HG03280 (cell line): ENCODE data around the gene PBXIP1.
"Not testable (repeated sequence)": the region's sequence is repeated elsewhere in the genome, so short reads cannot be mapped to it uniquely, and the experiment has no call there.

Experiments
- ATAC-seq: cut with Tn5 transposase; IDR thresholded peaks from one replicate; pipeline ENCODE4 v1.9.1; 2021; ENCODE audit warnings: mild to moderate bottlenecking, moderate library complexity; ENCODE audit not compliant: unreplicated experiment

The PBXIP1 gene

DNA sequence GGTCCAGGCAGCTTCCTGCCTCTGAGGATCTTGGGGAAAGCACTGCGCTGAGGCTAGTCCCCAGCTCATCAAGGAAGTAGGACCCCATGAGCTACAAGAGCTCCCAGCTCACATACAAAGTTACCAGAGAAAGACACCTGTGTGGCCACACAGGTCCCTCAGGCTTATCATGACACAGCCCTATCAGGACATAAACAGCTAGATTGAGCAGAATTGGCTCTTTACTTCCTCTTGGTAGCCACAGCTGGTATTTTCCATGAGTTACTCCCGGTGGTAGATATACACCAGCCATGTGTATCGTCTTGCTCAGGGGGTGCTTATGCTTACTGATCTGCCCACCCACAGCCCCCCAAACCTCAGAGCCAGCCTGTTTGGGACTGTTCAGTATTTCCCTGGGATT lies 38.7 kb upstream of the PBXIP1 start:
- no peak for ATAC-seq

DNA sequence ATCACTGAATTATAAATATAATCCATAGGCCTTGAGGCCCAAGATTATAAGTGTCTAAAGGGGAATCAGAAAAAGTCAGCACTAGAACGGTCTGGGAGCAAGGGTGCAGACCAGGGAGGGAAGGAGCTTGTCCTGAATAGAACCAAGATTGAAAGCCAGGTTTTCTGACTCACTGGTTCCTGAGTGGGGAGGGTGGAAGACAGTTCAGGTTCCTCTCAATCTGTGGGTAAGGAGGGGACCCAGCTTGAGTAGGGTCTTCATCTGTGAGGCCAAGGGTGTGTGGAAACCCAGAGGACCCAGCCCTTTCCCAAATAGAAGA lies 38.3 kb upstream of the PBXIP1 start:
- no peak for ATAC-seq

DNA sequence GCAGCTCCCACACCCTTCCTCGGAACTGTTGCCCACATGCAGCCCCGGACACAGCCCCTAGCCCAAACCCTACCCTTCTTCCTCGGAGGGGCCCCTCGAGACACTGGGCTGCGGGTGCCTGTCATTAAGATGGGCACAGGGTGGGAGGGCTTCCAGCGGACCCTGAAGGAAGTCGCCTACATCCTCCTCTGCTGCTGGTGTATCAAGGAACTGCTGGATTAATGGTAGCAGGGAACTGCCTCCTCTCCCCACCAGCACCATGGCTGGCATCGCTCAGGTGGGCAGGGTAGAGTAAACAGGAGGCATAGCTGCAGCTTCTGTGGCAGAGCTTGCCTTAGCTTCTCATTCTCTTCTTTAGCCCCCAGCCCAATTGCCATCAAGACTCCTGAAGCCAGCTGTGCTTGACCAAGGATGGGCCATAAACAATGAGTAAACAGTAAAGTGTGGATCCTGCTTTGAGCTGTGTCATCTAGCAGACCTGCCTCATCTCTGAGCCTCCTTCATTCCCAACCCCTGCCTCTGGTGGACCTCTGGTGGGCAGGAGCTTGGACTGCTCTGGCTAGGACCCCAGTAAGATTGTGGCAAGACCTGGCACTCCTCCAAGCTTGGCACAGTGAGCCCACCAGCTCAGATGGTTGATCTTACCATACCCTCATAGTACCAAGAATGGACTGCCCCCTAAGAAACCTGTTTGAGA lies 37.8 kb upstream of the PBXIP1 start, which contains the start of gene LENEP:
Gene LENEP (plus strand): TSS at position 15 of the 697 bp plus-strand sequence. CDS start 22 bp downstream, at position 37.
- ATAC-seq, result no peak

DNA sequence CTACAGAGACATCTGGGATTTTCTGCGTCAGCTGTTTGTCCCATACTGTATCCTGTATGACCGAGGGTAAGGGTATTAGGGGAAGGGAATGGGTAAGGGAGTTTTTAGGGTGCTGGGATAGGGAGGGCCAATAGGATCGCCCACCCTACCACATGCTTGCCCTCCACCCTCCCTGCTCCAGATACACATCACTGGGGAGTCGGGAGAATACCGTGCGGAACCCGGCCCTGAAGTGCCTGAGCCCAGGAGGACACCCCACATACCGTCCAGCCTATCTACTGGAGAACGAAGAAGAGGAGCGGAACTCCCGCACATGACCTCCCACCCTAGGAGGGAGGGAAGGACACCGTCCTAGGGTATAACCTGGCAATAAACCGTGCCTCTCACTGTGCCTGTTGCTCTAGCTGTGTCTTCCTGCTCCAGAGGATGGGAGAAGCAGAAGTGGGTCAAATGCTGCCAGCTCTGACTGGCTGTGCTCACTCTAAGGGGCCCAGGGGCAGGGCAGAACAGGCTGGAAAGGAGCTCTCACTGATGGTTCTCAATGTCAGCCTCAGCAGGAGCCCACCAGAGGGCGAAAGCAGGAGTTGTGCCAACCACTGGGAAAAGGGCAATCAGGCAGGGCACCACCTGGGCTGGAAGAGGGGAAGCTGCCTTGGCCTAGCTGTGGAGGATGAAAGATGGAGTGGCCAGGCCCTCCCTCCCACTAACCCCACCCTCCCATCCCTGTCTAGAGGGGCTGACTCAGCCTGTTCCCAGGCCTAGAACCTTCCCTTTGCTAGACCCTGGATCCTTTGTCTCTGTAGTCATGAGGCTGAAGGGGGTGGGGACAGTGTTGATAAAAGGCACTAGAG lies 37.0 kb upstream of the PBXIP1 start:
- ATAC-seq, result no peak

DNA sequence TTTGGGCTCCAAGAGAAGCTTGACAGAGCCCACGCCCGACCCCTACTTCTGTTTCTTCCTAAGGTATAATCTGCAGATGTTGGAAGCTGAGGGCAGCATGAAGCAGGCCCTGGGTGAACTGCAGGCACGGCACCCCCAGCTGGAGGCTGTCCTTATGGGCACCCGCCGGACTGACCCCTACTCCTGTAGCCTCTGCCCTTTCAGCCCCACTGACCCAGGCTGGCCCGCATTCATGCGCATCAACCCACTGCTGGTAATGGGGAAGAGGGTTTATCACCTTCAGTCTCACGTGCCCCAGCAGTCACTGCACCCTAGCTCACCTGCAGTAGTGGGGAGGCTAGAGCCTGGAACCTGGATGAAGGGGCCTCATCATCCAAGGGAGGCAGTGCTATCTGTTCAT lies 34.4 kb upstream of the PBXIP1 start:
- no peak for ATAC-seq

DNA sequence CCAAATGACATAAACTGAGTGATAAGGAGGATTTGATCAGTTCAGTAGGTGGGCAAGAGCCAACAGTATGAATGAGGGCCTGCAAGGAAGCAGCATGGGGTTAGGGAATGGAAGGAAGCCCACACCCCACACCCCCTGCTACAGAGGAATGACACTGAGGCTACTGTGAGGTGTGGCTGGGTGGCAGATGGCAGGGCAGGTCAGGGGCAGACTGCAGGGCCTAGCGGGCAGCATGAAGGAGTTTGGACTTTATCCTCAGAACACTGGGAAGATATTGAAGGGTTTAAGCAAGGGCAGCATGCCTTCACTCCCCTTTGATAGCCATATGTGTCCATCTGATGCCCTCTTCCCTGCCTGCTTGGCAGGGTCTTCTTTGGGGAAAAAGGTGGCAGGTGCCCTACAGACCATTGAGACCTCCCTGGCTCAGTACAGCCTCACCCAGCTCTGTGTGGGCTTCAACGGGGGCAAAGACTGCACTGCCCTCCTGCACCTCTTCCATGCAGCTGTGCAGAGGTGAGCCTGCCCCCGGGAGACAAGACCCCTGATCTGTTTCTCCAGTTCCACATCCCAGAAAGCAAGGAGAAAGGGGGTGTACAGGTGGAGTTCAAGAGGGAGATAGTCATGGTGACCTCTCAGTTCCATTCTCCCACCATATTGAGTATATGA lies 33.4 kb upstream of the PBXIP1 start:
- ATAC-seq, result no peak

DNA sequence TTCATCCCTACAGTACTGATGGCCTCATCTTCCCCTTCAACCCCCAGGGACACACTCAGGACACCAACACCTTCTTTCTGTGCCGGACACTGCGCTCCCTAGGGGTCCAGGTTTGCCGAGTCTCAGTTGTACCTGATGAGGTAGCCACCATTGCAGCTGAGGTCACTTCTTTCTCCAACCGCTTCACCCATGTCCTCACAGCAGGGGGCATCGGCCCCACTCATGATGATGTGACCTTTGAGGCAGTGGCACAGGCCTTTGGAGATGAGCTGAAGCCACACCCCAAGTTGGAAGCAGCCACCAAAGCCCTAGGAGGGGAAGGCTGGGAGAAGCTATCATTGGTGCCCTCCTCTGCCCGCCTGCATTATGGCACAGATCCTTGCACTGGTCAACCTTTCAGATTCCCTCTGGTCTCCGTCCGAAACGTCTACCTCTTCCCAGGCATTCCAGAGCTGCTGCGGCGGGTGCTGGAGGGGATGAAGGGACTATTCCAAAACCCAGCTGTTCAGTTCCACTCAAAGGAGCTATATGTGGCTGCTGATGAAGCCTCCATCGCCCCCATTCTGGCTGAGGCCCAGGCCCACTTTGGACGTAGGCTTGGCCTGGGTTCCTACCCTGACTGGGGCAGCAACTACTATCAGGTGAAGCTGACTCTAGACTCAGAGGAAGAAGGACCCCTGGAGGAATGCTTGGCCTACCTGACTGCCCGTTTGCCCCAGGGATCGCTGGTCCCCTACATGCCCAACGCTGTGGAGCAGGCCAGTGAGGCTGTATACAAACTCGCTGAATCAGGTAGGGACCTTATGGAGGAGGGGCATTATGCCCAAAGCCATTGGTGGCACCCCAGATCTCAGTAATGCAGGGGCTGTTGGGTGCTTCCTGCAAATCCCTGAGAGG lies 32.4 kb upstream of the PBXIP1 start:
- no peak for ATAC-seq

DNA sequence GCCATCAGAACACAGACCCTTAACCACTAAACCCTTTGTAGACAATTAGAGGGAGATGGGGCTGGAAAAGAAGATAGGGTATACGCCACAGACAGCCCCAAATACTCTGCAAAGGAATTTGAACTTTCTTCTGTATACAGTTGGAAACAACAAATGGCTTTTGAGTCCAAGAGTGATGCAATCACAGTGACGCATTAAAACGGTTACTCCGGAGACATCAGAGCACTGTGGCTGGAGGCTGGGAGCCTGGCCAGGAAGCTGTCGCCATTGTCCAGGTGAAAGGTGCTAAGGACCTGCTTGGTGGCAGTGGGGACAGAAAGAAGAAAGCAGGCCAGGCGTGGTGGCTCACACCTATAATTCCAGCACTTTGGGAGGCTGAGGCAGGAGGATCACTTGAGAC lies 31.4 kb upstream of the PBXIP1 start:
- ATAC-seq, result no peak

DNA sequence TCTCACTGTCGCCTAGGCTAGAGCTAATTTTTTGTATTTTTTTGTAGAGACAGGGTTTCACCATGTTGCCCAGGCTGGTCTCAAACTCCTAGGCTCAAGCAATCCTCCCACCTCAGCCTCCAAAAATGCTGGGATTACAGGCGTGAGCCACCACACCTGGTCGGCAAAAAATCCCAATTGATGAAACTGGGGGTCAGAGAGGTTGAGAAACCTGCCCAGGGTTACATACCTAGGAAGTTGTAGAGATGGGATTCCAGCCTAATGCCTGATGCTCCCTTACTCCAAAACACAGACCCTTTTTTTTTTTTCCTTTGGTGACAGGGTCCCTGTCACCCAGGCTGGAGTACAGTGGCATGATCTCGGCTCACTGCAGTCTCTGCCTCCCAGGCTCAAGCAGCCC lies 30.8 kb upstream of the PBXIP1 start:
- not testable (repeated sequence) for ATAC-seq

DNA sequence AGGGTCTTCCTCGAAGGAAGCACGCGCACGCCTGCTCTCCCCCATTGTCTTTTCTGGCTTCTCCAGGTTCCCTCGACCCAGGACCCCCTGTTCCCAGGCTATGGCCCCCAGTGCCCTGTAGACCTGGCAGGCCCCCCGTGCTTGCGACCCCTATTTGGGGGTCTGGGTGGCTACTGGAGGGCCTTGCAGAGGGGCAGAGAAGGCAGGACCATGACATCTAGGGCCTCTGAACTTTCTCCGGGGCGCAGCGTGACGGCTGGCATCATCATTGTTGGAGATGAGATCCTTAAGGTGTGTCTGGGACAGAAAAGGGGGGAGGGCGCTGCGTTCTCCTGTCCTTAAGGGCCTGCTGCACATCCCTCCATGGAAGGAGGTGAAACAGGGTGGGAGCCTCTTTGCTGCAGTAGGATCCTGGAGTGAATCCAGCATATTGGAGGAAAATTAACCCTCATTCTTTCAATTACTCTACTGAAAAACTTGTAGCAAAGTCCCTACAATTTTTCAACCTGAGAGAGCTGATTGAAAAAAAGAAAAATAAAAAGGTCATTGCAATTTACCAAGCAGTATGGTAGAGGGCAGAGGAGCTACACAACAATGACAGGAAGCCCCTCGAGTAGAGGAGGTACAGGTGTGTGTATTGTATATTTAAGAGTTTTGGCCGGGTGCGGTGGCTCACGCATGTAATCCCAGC lies 28.0 kb upstream of the PBXIP1 start:
- no peak for ATAC-seq

DNA sequence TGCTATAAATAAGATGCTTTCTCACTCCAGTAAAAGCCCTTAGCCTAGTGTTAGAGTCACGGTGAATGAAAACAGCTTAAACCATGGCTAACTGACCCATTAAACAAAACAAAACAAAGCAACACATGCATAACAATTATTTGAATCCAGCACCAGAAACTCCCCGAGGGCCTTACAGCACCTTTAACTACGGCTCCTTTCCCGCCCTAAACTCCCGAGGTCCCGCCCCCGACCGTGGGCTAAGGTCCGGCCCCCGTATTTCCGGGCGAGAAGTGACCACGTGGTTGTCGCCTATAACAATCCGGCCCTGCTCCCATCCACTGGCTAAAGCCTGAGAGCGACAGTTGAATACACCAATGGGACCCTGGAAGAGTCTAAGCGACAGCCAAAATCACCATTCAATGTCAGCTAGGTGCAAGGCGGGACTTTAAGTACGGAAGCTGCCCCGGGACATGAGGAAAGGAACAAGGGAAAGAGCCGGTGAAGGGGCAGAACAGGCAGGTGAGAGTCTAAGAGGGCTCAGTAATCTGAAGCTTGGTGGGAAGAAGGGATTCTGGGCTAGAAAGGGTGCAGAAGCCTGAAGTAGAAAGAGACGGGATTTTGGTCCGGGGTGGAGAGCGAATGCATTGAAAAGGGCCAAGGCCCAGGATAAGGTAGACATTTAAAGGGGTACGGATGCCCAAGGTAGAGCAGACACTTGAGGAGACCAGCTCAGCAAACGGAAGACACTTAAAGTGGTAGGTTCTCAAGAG lies 27.2 kb upstream of the PBXIP1 start, which contains the start of gene FLAD1:
Gene FLAD1 (plus strand): TSS at position 448 of the 752 bp plus-strand sequence. CDS start 351 bp downstream, outside the sequence.
- ATAC-seq, result peak; percentile 98

DNA sequence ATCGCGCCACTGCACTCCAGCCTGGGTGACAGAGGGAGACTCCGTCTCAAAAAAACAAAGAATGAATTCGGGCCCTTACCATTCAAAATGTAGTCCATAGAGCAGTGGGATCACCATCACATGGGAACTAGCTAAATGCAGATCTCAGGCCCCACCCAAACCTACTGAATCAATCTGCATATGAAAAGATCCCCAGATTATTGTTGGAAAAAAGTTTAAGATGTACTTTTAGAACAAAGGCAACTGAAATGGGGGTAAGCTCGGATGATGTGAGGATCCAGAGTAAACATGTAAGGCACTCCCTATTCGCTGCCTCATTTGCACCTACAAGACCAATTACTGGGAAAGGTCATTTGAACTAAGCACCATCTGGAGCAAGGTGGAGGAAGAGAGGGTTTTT lies 26.4 kb upstream of the PBXIP1 start:
- ATAC-seq, result no peak

DNA sequence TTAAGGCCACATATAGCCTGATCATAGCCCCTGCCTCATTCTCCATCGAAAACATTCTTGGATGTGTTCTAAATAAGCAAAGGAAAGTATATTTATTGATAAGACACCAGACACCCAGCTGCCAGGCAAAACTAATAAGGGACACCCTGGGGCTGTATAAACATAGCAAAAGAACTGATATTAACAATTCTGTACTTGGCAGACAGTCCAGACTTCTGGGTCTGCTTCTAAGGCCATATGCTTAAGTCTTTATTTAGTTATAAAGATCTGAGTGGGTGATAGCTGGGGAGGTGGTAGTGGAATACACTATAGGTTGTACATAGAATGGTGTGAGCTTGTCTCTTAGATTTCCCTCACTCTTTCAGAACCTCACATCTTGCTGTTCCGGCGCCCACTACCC lies 22.5 kb upstream of the PBXIP1 start:
- no peak for ATAC-seq

DNA sequence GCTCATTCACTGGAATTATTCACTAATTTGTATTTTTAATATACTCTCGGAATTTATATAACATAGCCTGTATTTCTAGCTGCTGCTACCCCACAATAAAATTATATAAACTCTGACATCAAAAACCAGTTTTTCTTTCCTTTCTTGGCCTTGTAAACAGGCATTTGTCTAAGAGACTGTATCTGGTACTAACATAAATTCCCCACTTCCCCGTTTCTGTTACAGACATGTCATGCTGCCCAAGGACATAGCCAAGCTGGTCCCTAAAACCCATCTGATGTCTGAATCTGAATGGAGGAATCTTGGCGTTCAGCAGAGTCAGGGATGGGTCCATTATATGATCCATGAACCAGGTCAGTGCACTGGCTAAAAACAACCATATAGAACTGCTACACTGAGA lies 21.9 kb upstream of the PBXIP1 start:
- not testable (repeated sequence) for ATAC-seq

DNA sequence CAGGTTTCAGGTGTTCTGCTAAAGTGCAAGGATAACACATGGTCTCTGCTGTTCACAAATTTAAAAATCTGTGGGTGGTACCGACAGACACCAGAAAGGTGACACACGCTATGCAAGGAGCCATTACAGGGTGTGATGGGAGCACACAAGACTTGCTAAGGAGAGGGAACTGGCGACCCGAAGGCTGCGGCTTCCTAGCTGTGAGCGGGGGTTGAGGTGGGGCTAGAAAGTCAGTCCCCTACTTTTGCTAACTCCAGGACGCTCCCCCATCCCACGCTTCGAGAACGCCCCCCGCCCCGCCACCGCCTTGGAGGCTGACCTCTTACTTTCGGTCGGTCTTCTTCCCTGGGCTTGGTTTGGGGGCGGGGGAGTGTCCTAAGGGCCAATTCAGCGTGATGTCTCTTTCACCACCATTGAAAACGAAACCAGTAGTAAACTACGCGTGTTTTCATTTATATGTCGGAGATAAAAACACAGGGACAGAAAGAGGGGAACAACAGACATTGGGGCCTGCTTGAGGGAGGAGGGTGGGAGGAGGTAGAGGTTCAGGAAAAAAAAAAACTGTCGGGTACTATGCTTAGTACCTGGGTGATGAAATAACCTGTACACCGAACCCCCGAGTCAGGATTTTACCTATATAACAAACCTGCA lies 19.6 kb upstream of the PBXIP1 start:
- no peak for ATAC-seq

DNA sequence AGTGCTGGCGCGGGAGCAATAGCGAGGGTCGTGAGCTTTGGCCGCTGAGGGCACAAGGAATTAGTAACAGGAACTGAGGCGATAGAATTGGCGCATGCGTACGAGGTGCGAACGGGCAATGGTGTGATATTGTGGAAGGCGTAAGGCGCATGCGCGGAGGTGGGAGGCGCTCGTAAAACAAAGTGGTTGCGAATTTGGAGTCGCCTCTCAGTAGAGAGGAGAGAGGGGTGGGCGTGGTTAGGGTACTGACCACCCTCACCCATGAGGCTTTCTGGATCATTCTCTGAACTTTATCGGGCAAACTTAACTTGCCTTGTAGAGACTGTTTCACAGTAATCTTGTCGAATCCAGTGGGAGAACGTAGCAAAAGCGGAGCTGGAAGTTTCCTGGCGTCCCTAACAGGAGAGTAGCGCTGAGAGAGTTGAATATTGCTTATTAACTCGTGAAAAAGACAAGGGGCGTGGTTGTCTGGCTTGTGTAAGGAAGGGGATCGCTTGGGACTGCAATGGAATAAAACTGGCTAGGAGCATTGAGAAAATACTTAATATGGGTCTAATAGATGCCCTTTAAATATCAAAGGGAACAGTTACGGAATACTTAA lies 19.0 kb upstream of the PBXIP1 start:
- ATAC-seq, result peak; percentile 53

DNA sequence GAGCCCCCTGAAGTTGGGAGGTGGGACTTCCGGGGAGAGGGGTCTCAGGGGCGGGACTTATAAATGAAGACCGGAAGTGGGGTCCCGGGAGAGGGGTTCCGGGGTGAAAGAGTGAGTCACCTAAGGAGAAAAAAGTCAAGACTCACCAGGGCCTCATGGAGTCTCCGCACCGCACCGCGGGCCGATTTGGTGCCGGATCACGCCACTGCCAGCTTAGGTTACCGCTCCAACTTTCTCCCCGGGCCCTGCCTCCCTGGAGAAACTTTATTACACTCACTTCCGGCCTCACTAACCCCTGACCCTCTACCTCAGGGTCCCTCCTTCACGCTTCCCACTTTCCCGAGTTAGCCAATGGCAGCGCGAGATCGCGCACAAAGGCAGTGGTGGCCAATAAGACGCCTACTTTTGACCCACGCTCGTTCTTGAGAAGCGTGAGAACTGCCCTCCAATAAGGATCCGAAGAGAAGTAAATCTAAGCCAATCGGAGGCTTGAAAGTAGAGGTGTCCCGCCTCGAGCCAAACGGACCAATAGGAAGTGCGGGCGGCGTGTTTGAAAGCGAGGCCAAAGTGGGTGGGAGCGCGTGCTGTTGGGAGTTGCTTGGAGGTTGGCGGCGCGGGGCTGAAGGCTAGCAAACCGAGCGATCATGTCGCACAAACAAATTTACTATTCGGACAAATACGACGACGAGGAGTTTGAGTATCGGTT lies 18.4 kb upstream of the PBXIP1 start, which contains the start of gene CKS1B:
Gene CKS1B (plus strand): TSS at position 580 of the 706 bp plus-strand sequence. CDS start 65 bp downstream, at position 645.
- peak; percentile 76 for ATAC-seq
